ENCODE measurements around the gene PLA2G4F. TPM values are rescaled to one million over a fixed set of nuclear protein-coding genes. Genes with fewer than 3 reads are reported as not detected.

The PLA2G4F gene
- total RNA-seq, 4 donors from 2014 or later = 0.16 to 0.67 TPM; not detected in 2

DNA sequence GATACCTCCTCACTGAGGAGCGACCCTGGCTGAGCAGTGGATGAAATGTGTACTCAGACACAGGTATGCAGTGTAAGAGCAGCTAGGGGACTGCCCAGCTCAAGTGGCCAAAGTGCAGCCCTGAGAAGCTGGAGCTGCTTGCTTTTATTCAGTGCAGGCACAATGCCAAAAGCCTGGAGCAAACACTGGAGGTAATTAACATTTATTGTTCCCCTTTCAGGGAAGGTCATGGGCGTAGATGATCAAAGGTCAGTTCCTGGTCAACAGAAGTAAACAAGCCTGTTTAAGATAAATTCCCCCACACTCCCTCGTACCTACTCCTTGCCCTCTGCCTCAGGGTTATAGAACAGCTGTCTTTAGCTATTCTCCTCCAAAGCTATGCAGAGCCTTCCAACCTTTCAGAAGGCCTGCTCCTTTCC, 17.5 kb downstream of the PLA2G4F start:
- H3K4me1 ChIP-seq = no peaks in the 10 kb centered on the region
- H3K9me3 ChIP-seq = no peaks in the 10 kb centered on the region
- no peak overlapping the region for H3K4me3 ChIP-seq
- ATAC-seq = no peak
- TF ChIP-seq EP300 (IDR thresholded peaks at IDR 0.05) = no peak
- no peak for TF ChIP-seq POLR2A (IDR thresholded peaks at IDR 0.05)
- TF ChIP-seq CTCF (IDR thresholded peaks at IDR 0.05) = no peak
- TF ChIP-seq POLR2AphosphoS5 (IDR thresholded peaks at IDR 0.05) = no peak
- H3K27ac ChIP-seq = no peak overlapping the region
- WGBS, 2 donors (ENCODE audit: low coverage in 1 of 2) = 58 to 75% methylated on average over 2 to 3 of the region's 3 CpGs
- H3K36me3 ChIP-seq = no peaks in the 10 kb centered on the region
- H3K27me3 ChIP-seq = peaks cover 1% of the 10 kb centered on the region

GRCh38 chr15:42138411-42138810, 18.0 kb downstream of the PLA2G4F start:
- Histone ChIP-seq H3K27ac (no peak overlapping the region), H3K4me3 (no peak overlapping the region), H3K27me3 (no peaks in the 10 kb centered on the region), H3K36me3 (no peaks in the 10 kb centered on the region), H3K9me3 (no peaks in the 10 kb centered on the region), H3K4me1 (no peaks in the 10 kb centered on the region)
- TF ChIP-seq EP300 (IDR thresholded peaks at IDR 0.05) = no peak
- TF ChIP-seq CTCF (IDR thresholded peaks at IDR 0.05) = no peak
- TF ChIP-seq POLR2AphosphoS5 (IDR thresholded peaks at IDR 0.05) = no peak
- no peak for TF ChIP-seq POLR2A (IDR thresholded peaks at IDR 0.05)
- no peak for ATAC-seq
- WGBS, 2 donors (ENCODE audit: low coverage in 1 of 2) = 100% methylated on average over 3 of the region's 4 CpGs; no CpG with 5 or more reads in 1 of the 2 donors

DNA sequence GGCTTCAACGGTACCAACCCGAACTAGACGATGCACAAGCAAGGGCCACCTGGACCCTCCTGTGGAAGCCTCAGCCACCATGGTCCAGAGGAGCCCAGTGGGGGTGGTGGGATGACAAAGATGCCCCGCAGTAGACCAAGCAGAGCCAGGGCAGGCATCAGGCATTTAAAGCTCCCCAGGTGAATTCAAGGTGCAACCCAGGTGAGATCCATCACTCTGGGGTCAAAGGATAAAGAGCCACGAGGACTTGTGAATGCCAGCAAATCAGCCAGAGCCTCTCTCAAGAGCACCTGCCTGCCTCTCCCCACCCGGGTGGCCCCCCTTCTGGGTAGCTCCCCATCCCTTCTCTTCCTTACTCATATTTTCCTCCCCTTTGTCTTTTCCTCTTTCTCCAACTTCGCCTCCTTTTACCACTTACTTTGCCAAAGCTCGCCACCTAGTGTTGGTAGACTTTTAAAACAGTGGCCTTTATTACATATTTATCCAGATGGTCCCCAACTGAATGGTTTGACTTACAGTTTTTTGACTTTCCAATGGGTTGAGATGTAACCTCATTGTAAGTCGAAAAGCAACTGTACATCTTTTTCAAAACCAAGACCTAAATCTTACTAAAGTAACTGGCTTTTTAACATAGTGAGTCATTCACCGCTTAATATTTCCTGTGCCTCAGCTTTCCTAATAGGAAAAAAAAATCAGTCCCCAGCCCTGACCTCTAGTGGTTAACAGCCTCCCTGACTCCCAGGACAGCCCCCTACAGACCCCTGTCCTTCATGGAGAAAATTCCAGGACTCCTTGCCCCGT, 18.8 kb downstream of the PLA2G4F start:
- no peak for ATAC-seq
- Histone ChIP-seq H3K4me3 (no peak overlapping the region), H3K27ac (no peak overlapping the region), H3K27me3 (no peaks in the 10 kb centered on the region), H3K4me1 (no peaks in the 10 kb centered on the region), H3K9me3 (no peaks in the 10 kb centered on the region), H3K36me3 (no peaks in the 10 kb centered on the region)
- TF ChIP-seq POLR2A (IDR thresholded peaks at IDR 0.05) (no peak), CTCF (IDR thresholded peaks at IDR 0.05) (peak in 3 of 4 experiments; percentile 38 to 52 (median 50))
- 30 to 57% methylated on average over 8 of the region's 11 CpGs for WGBS, 2 donors (ENCODE audit: low coverage in 1 of 2)

GRCh38 chr15:42136513-42136912, 19.9 kb downstream of the PLA2G4F start:
- no peaks in the 10 kb centered on the region for H3K4me1 ChIP-seq
- H3K4me3 ChIP-seq = no peak overlapping the region
- whole genome bisulfite sequencing, 2 donors (ENCODE audit: low coverage in 1 of 2) = 79 to 82% methylated on average over 9 to 10 of the region's 11 CpGs
- no peaks in the 10 kb centered on the region for H3K9me3 ChIP-seq
- H3K27me3 ChIP-seq = no peaks in the 10 kb centered on the region
- TF ChIP-seq POLR2A (IDR thresholded peaks at IDR 0.05) (no peak), CTCF (IDR thresholded peaks at IDR 0.05) (no peak), POLR2AphosphoS5 (IDR thresholded peaks at IDR 0.05) (no peak)
- H3K27ac ChIP-seq = no peak overlapping the region
- ATAC-seq = no peak
- H3K36me3 ChIP-seq = no peaks in the 10 kb centered on the region

GRCh38 chr15:42135351-42135750, 21.1 kb downstream of the PLA2G4F start:
- Histone ChIP-seq H3K4me1 (no peaks in the 10 kb centered on the region), H3K36me3 (no peaks in the 10 kb centered on the region), H3K27me3 (peaks cover 5% of the 10 kb centered on the region), H3K9me3 (no peaks in the 10 kb centered on the region), H3K4me3 (no peak overlapping the region), H3K27ac (no peak overlapping the region)
- TF ChIP-seq CTCF (IDR thresholded peaks at IDR 0.05) = no peak
- no peak for TF ChIP-seq POLR2AphosphoS5 (IDR thresholded peaks at IDR 0.05)
- no peak for TF ChIP-seq EP300 (IDR thresholded peaks at IDR 0.05)
- no peak for TF ChIP-seq POLR2A (IDR thresholded peaks at IDR 0.05)
- 82 to 100% methylated on average over 1 of the region's 1 CpG for WGBS, 2 donors (ENCODE audit: low coverage in 1 of 2)
- ATAC-seq = no peak

Measured in gastroesophageal sphincter (tissue), 4 donors.